Mesendoderm (in vitro differentiated cells): ENCODE measurements around the gene PYGL.
A peak's percentile ranks its signal among the peaks of the same experiment; 100 is the strongest.
"Not testable (repeated sequence)": the region's sequence is repeated elsewhere in the genome, so short reads cannot be mapped to it uniquely, and the experiment has no call there.

ENCODE experiments used
- DNase-seq: peaks from one replicate; pipeline ENCODE4 v3.0.0; 2013
- H2AK5ac ChIP-seq: 2 replicates; pipeline ENCODE4 v1.6.1; 2013; ENCODE audit warnings: low read length, inconsistent platforms
- H2BK120ac ChIP-seq: 2 replicates; pipeline ENCODE4 v1.6.1; 2013; ENCODE audit warnings: low read depth, mild to moderate bottlenecking, low read length, moderate library complexity, mixed read lengths
- H2BK15ac ChIP-seq: replicated peaks from 2 replicates; pipeline ENCODE4 v1.6.1; 2013; ENCODE audit warnings: low read depth, mild to moderate bottlenecking, moderate library complexity
- H2BK5ac ChIP-seq: 2 replicates; pipeline ENCODE4 v1.6.1; 2013; ENCODE audit warnings: low read length, inconsistent platforms
- H3K18ac ChIP-seq: 2 replicates; pipeline ENCODE4 v1.6.1; 2013; ENCODE audit warnings: mild to moderate bottlenecking, low read length, mixed read lengths
- H3K23ac ChIP-seq: one replicate; pipeline ENCODE4 v1.6.1; 2013; ENCODE audit warnings: low read length
- H3K27ac ChIP-seq: 2 replicates; pipeline ENCODE4 v1.5.1; 2013; ENCODE audit warnings: low read depth, mild to moderate bottlenecking, inconsistent platforms, low read length, moderate library complexity
- H3K27me3 ChIP-seq: 2 replicates; pipeline ENCODE4 v1.6.1; 2013; ENCODE audit warnings: low read length, control low read depth, mild to moderate bottlenecking, inconsistent platforms; ENCODE audit not compliant: insufficient read depth, poor library complexity
- H3K36me3 ChIP-seq: 2 replicates; pipeline ENCODE4 v1.6.1; 2013; ENCODE audit warnings: low read length, inconsistent platforms; ENCODE audit not compliant: control insufficient read depth, insufficient read depth
- H3K4ac ChIP-seq: one replicate; pipeline ENCODE4 v1.6.1; 2013; ENCODE audit warnings: low read depth, mild to moderate bottlenecking, low read length, moderate library complexity
- H3K4me1 ChIP-seq: 2 replicates; pipeline ENCODE4 v1.6.1; 2013; ENCODE audit warnings: low read depth, low read length, inconsistent platforms; ENCODE audit not compliant: control insufficient read depth
- H3K4me2 ChIP-seq: 2 replicates; pipeline ENCODE4 v1.6.1; 2013; ENCODE audit warnings: low read length
- H3K4me3 ChIP-seq: 2 replicates; pipeline ENCODE4 v1.5.1; 2013; ENCODE audit warnings: mild to moderate bottlenecking, low read length
- H3K56ac ChIP-seq: one replicate; pipeline ENCODE4 v1.6.1; 2013; ENCODE audit warnings: low read length
- H3K79me1 ChIP-seq: 2 replicates; pipeline ENCODE4 v1.6.1; 2013; ENCODE audit warnings: low read length, inconsistent platforms
- H3K79me2 ChIP-seq: 2 replicates; pipeline ENCODE4 v1.6.1; 2013; ENCODE audit warnings: mild to moderate bottlenecking, low read length; ENCODE audit not compliant: control insufficient read depth, insufficient read depth
- H3K9ac ChIP-seq: 2 replicates; pipeline ENCODE4 v1.6.1; 2013; ENCODE audit warnings: low read length, inconsistent platforms
- H4K5ac ChIP-seq: one replicate; pipeline ENCODE4 v1.6.1; 2013; ENCODE audit warnings: low read length
- H4K8ac ChIP-seq: one replicate; pipeline ENCODE4 v1.6.1; 2013; ENCODE audit warnings: low read depth, mild to moderate bottlenecking, control low read depth, low read length, moderate library complexity
- WGBS: extraction: QIAGEN DNeasy Blood & Tissue Kit; methylation state at CpG from one replicate; pipeline ENCODE4 v1.1.7; 2013; ENCODE audit warnings: low lambda C conversion rate, missing lambda C conversion rate; ENCODE audit not compliant: insufficient coverage; ENCODE audit errors: extremely low coverage; 5-methylcytosine and 5-hydroxymethylcytosine counted together

Gene PYGL

DNA sequence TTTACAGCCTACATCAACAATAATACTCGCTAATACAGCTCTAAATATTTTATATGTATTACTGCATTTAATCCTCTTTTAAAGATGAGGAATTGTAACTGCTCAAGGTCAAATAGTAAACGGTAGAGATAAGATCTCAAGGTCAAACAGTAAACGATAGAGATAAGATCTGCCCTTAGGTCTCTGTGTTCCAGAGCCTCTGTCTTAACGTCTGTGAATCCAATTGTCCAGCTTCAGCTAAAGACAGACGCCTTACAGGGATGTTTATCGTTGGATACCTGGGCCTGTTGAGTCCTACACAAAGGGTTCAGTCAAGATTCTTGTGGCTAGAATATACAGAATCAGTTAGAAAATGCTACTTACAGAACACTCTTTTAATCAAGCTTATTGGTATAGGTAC lies 20.0 kb downstream of the PYGL start:
- Histone ChIP-seq H2AK5ac (no peak overlapping the region), H3K18ac (no peak overlapping the region), H3K4ac (no peak overlapping the region), H2BK15ac (no peak overlapping the region), H4K8ac (no peak overlapping the region), H3K56ac (no peak overlapping the region), H3K9ac (no peak overlapping the region), H3K23ac (no peak overlapping the region), H3K4me1 (no peaks in the 10 kb centered on the region), H3K79me1 (no peaks in the 10 kb centered on the region), H3K36me3 (no peaks in the 10 kb centered on the region), H3K27me3 (no peaks in the 10 kb centered on the region), H3K4me3 (no peak overlapping the region), H3K79me2 (no peaks in the 10 kb centered on the region), H4K5ac (no peak overlapping the region), H2BK120ac (no peak overlapping the region), H3K4me2 (no peak overlapping the region), H2BK5ac (no peak overlapping the region), H3K27ac (no peak overlapping the region)
- 100% methylated on average over 1 of the region's 6 CpGs for WGBS
- DNase-seq, result no peak

DNA sequence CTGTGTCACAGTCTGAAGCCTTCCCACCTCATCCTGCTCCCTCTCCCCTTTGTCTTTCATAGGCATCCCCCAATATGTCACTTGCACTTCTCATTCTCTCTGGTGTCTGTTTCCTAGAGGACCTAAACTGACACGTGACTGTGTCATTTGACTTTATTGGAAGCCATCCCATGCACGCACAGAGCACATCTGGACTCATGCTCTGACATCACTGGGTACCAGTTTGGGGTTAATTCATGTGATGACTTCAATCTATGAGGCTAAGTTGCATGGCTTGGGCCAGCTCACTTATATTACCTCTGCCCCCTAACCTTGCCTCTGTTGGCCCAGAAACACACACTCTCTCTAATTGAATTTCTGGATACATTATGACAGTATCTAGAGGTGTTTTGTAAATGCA lies 21.5 kb downstream of the PYGL start:
- no peaks in the 10 kb centered on the region for H3K79me1 ChIP-seq
- WGBS, result no CpG with 5 or more reads among the region's 2 CpGs
- H3K18ac ChIP-seq, result no peak overlapping the region
- H3K56ac ChIP-seq, result no peak overlapping the region
- no peak overlapping the region for H2BK120ac ChIP-seq
- H3K9ac ChIP-seq, result no peak overlapping the region
- H3K79me2 ChIP-seq, result no peaks in the 10 kb centered on the region
- no peak overlapping the region for H3K4me2 ChIP-seq
- no peak for DNase-seq
- H2BK15ac ChIP-seq, result no peak overlapping the region
- no peaks in the 10 kb centered on the region for H3K4me1 ChIP-seq
- H3K23ac ChIP-seq, result no peak overlapping the region
- no peak overlapping the region for H2AK5ac ChIP-seq
- no peak overlapping the region for H3K4me3 ChIP-seq
- no peaks in the 10 kb centered on the region for H3K36me3 ChIP-seq
- H3K27me3 ChIP-seq, result no peaks in the 10 kb centered on the region
- no peak overlapping the region for H4K5ac ChIP-seq
- no peak overlapping the region for H4K8ac ChIP-seq
- no peak overlapping the region for H3K27ac ChIP-seq
- no peak overlapping the region for H3K4ac ChIP-seq
- no peak overlapping the region for H2BK5ac ChIP-seq

- Histone ChIP-seq H3K18ac (no peak overlapping the region), H2BK15ac (no peak overlapping the region), H2BK5ac (no peak overlapping the region), H3K4ac (no peak overlapping the region), H3K27me3 (no peaks in the 10 kb centered on the region), H3K27ac (peak overlapping the region; percentile 46), H4K5ac (no peak overlapping the region), H3K56ac (peak overlapping the region; percentile 19), H3K4me2 (no peak overlapping the region), H3K23ac (no peak overlapping the region), H3K36me3 (no peaks in the 10 kb centered on the region), H3K4me1 (no peaks in the 10 kb centered on the region), H2BK120ac (no peak overlapping the region), H4K8ac (no peak overlapping the region), H3K79me1 (no peaks in the 10 kb centered on the region), H2AK5ac (no peak overlapping the region), H3K9ac (no peak overlapping the region), H3K4me3 (no peak overlapping the region), H3K79me2 (no peaks in the 10 kb centered on the region)
- peak; percentile 89 for DNase-seq
- no CpG with 5 or more reads among the region's 9 CpGs for WGBS
Observed at GRCh38 chr14:50920482-50921230, 23.6 kb downstream of the PYGL start.

GRCh38 chr14:50919524-50919923 lies 24.8 kb downstream of the PYGL start:
- H3K23ac ChIP-seq, H3K4me3 ChIP-seq, H3K4me1 ChIP-seq, H3K36me3 ChIP-seq, H4K8ac ChIP-seq, H3K27ac ChIP-seq, H3K27me3 ChIP-seq, DNase-seq, H3K79me1 ChIP-seq, H3K4me2 ChIP-seq, H3K4ac ChIP-seq, H3K56ac ChIP-seq, H2BK15ac ChIP-seq, H3K18ac ChIP-seq, H2BK120ac ChIP-seq, H3K79me2 ChIP-seq, H2BK5ac ChIP-seq, H3K9ac ChIP-seq, H2AK5ac ChIP-seq, H4K5ac ChIP-seq: not testable (repeated sequence)
- WGBS, result no CpG with 5 or more reads among the region's 5 CpGs

GRCh38 chr14:50917449-50917848 lies 26.8 kb downstream of the PYGL start:
- Histone ChIP-seq H3K27me3 (no peaks in the 10 kb centered on the region), H4K8ac (no peak overlapping the region), H3K4me3 (no peak overlapping the region), H2BK15ac (no peak overlapping the region), H3K4ac (no peak overlapping the region), H3K4me1 (no peaks in the 10 kb centered on the region), H3K56ac (no peak overlapping the region), H3K27ac (no peak overlapping the region), H3K79me2 (no peaks in the 10 kb centered on the region), H3K9ac (no peak overlapping the region), H3K4me2 (no peak overlapping the region), H4K5ac (no peak overlapping the region), H2AK5ac (no peak overlapping the region), H3K23ac (no peak overlapping the region), H3K79me1 (no peaks in the 10 kb centered on the region), H2BK5ac (no peak overlapping the region), H2BK120ac (no peak overlapping the region), H3K18ac (no peak overlapping the region), H3K36me3 (no peaks in the 10 kb centered on the region)
- no peak for DNase-seq
- no CpG with 5 or more reads among the region's 6 CpGs for WGBS
